DND-41 (cell line): Measurements from ENCODE around the gene PTCRA.

ENCODE experiments used
- ATAC-seq: fragments of 200-7000 bp; cut with Tn5 transposase; 3 replicates; pipeline ENCODE4 v1.9.1; 2021; ENCODE audit warnings: low read depth; ENCODE audit not compliant: insufficient read depth
- DNase-seq: peaks from one replicate; pipeline ENCODE4 v3.0.0-alpha.2; 2020
- H2AFZ ChIP-seq: 2 replicates; pipeline ENCODE4 v1.6.0; 2012; ENCODE audit warnings: low read depth, low read length
- H3K27ac ChIP-seq: 2 replicates; pipeline ENCODE4 v1.5.1; 2012; ENCODE audit warnings: low read length, inconsistent platforms
- H3K27me3 ChIP-seq: fragments of 200-600 bp; sonication (generic); 2 replicates; pipeline ENCODE4 v1.6.0; 2012; ENCODE audit warnings: low read length, mild to moderate bottlenecking, inconsistent platforms; ENCODE audit not compliant: insufficient read depth, poor library complexity
- H3K36me3 ChIP-seq: 2 replicates; pipeline ENCODE4 v1.5.1; 2012; ENCODE audit warnings: low read length, inconsistent platforms; ENCODE audit not compliant: insufficient read depth
- H3K4me1 ChIP-seq: 2 replicates; pipeline ENCODE4 v1.5.1; 2012; ENCODE audit warnings: mild to moderate bottlenecking, low read length; ENCODE audit not compliant: insufficient read depth
- H3K4me2 ChIP-seq: 2 replicates; pipeline ENCODE4 v1.6.0; 2012; ENCODE audit warnings: mild to moderate bottlenecking, moderate library complexity, low read length, inconsistent platforms; ENCODE audit not compliant: insufficient read depth
- H3K4me3 ChIP-seq, 2 experiments: fragments of 200-600 bp in 1 of 2; shearing (Covaris generic) in 1 of 2; 2 replicates each; pipeline ENCODE4 v1.5.1; 2012 to 2016; ENCODE audit warnings: inconsistent platforms in 2 of 2, low read length in 2 of 2, mild to moderate bottlenecking in 2 of 2, low read depth in 1 of 2, moderate library complexity in 1 of 2
- H3K79me2 ChIP-seq: 2 replicates; pipeline ENCODE4 v1.6.0; 2012; ENCODE audit warnings: low read length, inconsistent platforms; ENCODE audit not compliant: insufficient read depth
- H3K9ac ChIP-seq: 2 replicates; pipeline ENCODE4 v1.6.0; 2012; ENCODE audit warnings: low read depth, mild to moderate bottlenecking, inconsistent platforms, low read length, moderate library complexity
- H3K9me3 ChIP-seq: 2 replicates; pipeline ENCODE4 v1.5.1; 2012; ENCODE audit warnings: low read length, moderate library complexity, mild to moderate bottlenecking, inconsistent platforms; ENCODE audit not compliant: insufficient read depth, severe bottlenecking
- H4K20me1 ChIP-seq: 2 replicates; pipeline ENCODE4 v1.6.0; 2012; ENCODE audit warnings: low read length; ENCODE audit not compliant: insufficient read depth
- CTCF ChIP-seq: IDR thresholded peaks from 2 replicates; pipeline ENCODE4 v1.5.1; 2012; ENCODE audit warnings: borderline replicate concordance, low read length, moderate library complexity, mild to moderate bottlenecking; ENCODE audit not compliant: poor library complexity, severe bottlenecking; ENCODE audit errors: extremely low read depth
- EZH2 ChIP-seq: IDR thresholded peaks from 3 replicates; pipeline ENCODE4 v1.6.1; 2012; ENCODE audit warnings: borderline replicate concordance, low read depth, mild to moderate bottlenecking, moderate library complexity, low read length, inconsistent platforms; ENCODE audit not compliant: severe bottlenecking

The PTCRA gene

GRCh38 chr6:42907336-42907735 is 8.5 kb upstream of the PTCRA start:
- no peaks in the 10 kb centered on the region for H3K27me3 ChIP-seq
- DNase-seq (no peak), ATAC-seq (no peak)
- TF ChIP-seq EZH2 (no peak), CTCF (no peak)
- no peak overlapping the region for H3K4me2 ChIP-seq
- no peak overlapping the region for H3K9ac ChIP-seq
- no peaks in the 10 kb centered on the region for H3K9me3 ChIP-seq
- H3K27ac ChIP-seq, result no peak overlapping the region
- no peak overlapping the region for H2AFZ ChIP-seq
- no peaks in the 10 kb centered on the region for H3K36me3 ChIP-seq
- no peak overlapping the region for H3K4me3 ChIP-seq
- H3K4me1 ChIP-seq, result no peaks in the 10 kb centered on the region
- no peaks in the 10 kb centered on the region for H4K20me1 ChIP-seq
- no peaks in the 10 kb centered on the region for H3K79me2 ChIP-seq

GRCh38 chr6:42909835-42910234 is 6.0 kb upstream of the PTCRA start:
- no peaks in the 10 kb centered on the region for H3K9me3 ChIP-seq
- no peak overlapping the region for H3K9ac ChIP-seq
- no peaks in the 10 kb centered on the region for H4K20me1 ChIP-seq
- no peak overlapping the region for H3K4me2 ChIP-seq
- H3K27me3 ChIP-seq, result no peaks in the 10 kb centered on the region
- H3K4me3 ChIP-seq, result no peak overlapping the region
- TF ChIP-seq EZH2, result no peak
- no peak for TF ChIP-seq CTCF
- no peak for ATAC-seq
- H2AFZ ChIP-seq, result no peak overlapping the region
- no peaks in the 10 kb centered on the region for H3K4me1 ChIP-seq
- DNase-seq, result no peak
- H3K27ac ChIP-seq, result no peak overlapping the region
- H3K79me2 ChIP-seq, result no peaks in the 10 kb centered on the region
- no peaks in the 10 kb centered on the region for H3K36me3 ChIP-seq

- no peaks in the 10 kb centered on the region for H3K27me3 ChIP-seq
- DNase-seq (no peak), ATAC-seq (no peak)
- no peaks in the 10 kb centered on the region for H3K9me3 ChIP-seq
- TF ChIP-seq EZH2, result no peak
- no peak for TF ChIP-seq CTCF
- H3K27ac ChIP-seq, result no peak overlapping the region
- H2AFZ ChIP-seq, result no peak overlapping the region
- H3K4me1 ChIP-seq, result 0 out of 2 replicates have a peak, but pooled peaks cover 5% of the 10 kb centered on the region
- no peaks in the 10 kb centered on the region for H4K20me1 ChIP-seq
- H3K4me3 ChIP-seq, result no peak overlapping the region
- H3K79me2 ChIP-seq, result no peaks in the 10 kb centered on the region
- H3K36me3 ChIP-seq, result no peaks in the 10 kb centered on the region
- no peak overlapping the region for H3K4me2 ChIP-seq
- H3K9ac ChIP-seq, result no peak overlapping the region
These were observed 4.5 kb upstream of the PTCRA start for GRCh38 chr6:42911171-42912021.
